Tibial nerve (tissue), 4 donors: ENCODE measurements around the gene WDFY3.

ENCODE experiments used
- EP300 ChIP-seq, 2 donors: sonication (generic); formaldehyde crosslinking; IDR thresholded peaks; one replicate each; pipeline ENCODE4 v1.6.1; 2017; ENCODE audit warnings: antibody characterized with exemption in 2 of 2, mild to moderate bottlenecking in 1 of 2
- POLR2A ChIP-seq, 2 donors: fragments of 450-650 bp; IDR thresholded peaks; one replicate each; pipeline ENCODE4 v1.6.1; 2017; ENCODE audit warnings: antibody characterized with exemption in 2 of 2, mild to moderate bottlenecking in 2 of 2, moderate library complexity in 2 of 2
- TF ChIP-seq, protein P1 (sequence below), 5 experiments: fragments of 200-600 bp in 3 of 5; fragments of 450-650 bp in 2 of 5; sonication (generic) in 3 of 5; IDR thresholded peaks; one replicate each; pipeline ENCODE4 v1.5.1; 2016 to 2019; ENCODE audit warnings: antibody characterized with exemption in 5 of 5, mild to moderate bottlenecking in 3 of 5, moderate library complexity in 2 of 5

DNA sequence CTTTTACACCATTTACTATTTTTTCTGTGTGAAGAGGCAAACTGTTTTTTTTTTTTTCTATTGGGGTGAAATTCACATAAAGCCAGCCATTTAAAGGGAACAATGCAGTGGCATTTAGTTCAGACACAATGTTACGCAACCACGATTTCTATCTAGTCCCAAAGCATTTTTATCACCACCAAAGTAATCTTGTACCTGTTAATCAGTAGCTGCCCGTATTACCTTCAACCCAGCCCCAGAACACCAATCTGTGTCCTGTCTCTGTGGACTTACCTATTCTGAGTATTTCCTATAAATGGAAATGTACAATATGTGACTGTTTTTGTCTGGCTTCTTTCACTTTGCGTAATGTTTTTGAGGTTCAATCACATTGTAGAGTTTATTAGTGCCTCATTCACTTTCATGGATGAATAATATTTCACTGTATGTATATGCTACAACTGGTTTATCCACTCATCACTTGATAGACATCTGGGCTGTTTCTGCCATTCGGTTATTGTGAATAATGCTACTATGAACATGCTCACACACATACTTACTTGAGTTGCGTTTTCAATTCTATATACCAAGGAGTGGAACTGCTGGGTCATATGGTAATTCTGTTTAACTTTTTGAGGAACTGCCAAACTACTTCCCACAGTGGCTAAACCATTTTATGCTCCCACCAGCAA lies 267.4 kb downstream of the WDFY3 start:
- TF ChIP-seq, protein P1, sequence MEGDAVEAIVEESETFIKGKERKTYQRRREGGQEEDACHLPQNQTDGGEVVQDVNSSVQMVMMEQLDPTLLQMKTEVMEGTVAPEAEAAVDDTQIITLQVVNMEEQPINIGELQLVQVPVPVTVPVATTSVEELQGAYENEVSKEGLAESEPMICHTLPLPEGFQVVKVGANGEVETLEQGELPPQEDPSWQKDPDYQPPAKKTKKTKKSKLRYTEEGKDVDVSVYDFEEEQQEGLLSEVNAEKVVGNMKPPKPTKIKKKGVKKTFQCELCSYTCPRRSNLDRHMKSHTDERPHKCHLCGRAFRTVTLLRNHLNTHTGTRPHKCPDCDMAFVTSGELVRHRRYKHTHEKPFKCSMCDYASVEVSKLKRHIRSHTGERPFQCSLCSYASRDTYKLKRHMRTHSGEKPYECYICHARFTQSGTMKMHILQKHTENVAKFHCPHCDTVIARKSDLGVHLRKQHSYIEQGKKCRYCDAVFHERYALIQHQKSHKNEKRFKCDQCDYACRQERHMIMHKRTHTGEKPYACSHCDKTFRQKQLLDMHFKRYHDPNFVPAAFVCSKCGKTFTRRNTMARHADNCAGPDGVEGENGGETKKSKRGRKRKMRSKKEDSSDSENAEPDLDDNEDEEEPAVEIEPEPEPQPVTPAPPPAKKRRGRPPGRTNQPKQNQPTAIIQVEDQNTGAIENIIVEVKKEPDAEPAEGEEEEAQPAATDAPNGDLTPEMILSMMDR (IDR thresholded peaks at IDR 0.05), result no peak
- no peak for TF ChIP-seq POLR2A (IDR thresholded peaks at IDR 0.05)
- no peak for TF ChIP-seq EP300 (IDR thresholded peaks at IDR 0.05)
